CD4-positive, alpha-beta T cell (primary cell): ENCODE results near the gene PCBP1. TPM values are rescaled to one million over a fixed set of nuclear protein-coding genes. Genes with fewer than 3 reads are reported as not detected.
A peak's percentile ranks its signal among the peaks of the same experiment; 100 is the strongest.

Experiments
- ATAC-seq: fragments of 200-7000 bp; cut with Tn5 transposase; one replicate; pipeline ENCODE4 v1.10.0; 2022; ENCODE audit warnings: mild to moderate bottlenecking; ENCODE audit not compliant: poor library complexity
- CTCF ChIA-PET: fragments of 350-600 bp; sonication (Branson Sonifier 250); formaldehyde crosslinking; loops from one replicate; lab custom pipeline; 2021; ENCODE audit warnings: antibody characterized with exemption, inconsistent platforms; lab: Charles Lee
- POLR2A ChIA-PET: fragments of 350-600 bp; sonication (Branson Sonifier 250); formaldehyde crosslinking; loops from one replicate; lab custom pipeline; 2021; ENCODE audit warnings: antibody characterized with exemption, inconsistent platforms; lab: Charles Lee
- DNase-seq, 14 experiments: peaks; one replicate each; pipeline ENCODE4 v3.0.0-alpha.2; 2013 to 2020; ENCODE audit warnings: mixed read lengths in 2 of 14
- H3K27ac ChIP-seq, 2 donors: one replicate each; pipeline versions ENCODE4 v1.5.1 to v1.7.0; 2013; ENCODE audit warnings: low read length in 2 of 2, low read depth in 1 of 2, mild to moderate bottlenecking in 1 of 2
- H3K27me3 ChIP-seq, 2 experiments: 1 replicate in 1 of 2; 2 replicates in 1 of 2; pipeline versions ENCODE4 v1.6.1 to v1.7.0; 2013; ENCODE audit warnings: low read length in 2 of 2, control low read depth in 1 of 2, mild to moderate bottlenecking in 1 of 2, moderate library complexity in 1 of 2; ENCODE audit not compliant: insufficient read depth in 2 of 2, control insufficient read depth in 1 of 2
- H3K36me3 ChIP-seq: one replicate; pipeline ENCODE4 v1.6.1; 2013; ENCODE audit warnings: low read length, control low read depth; ENCODE audit not compliant: insufficient read depth
- H3K4me1 ChIP-seq: one replicate; pipeline ENCODE4 v1.6.1; 2013; ENCODE audit warnings: low read length, control low read depth; ENCODE audit not compliant: insufficient read depth
- H3K4me3 ChIP-seq: one replicate; pipeline ENCODE4 v1.5.1; 2013; ENCODE audit warnings: mild to moderate bottlenecking, low read length, moderate library complexity
- H3K9me3 ChIP-seq, 2 experiments: 1 replicate in 1 of 2; 2 replicates in 1 of 2; pipeline versions ENCODE4 v1.6.1 to v1.7.0; 2013; ENCODE audit warnings: low read length in 2 of 2, mild to moderate bottlenecking in 2 of 2, control low read depth in 1 of 2, moderate library complexity in 1 of 2; ENCODE audit not compliant: control insufficient read depth in 1 of 2, insufficient read depth in 1 of 2
- H3K27ac Mint-ChIP-seq: one replicate; pipeline ENCODE4 v1.8.0; 2020; ENCODE audit warnings: mixed read lengths
- H3K27me3 Mint-ChIP-seq: one replicate; pipeline ENCODE4 v1.8.0; 2021; ENCODE audit warnings: mixed read lengths
- H3K36me3 Mint-ChIP-seq: one replicate; pipeline ENCODE4 v1.8.0; 2021; ENCODE audit warnings: low read depth, mixed read lengths
- H3K4me1 Mint-ChIP-seq: one replicate; pipeline ENCODE4 v1.8.0; 2021; ENCODE audit warnings: low read depth, mixed read lengths
- H3K4me3 Mint-ChIP-seq: one replicate; pipeline ENCODE4 v1.8.0; 2020; ENCODE audit warnings: mild to moderate bottlenecking, mixed read lengths
- H3K9me3 Mint-ChIP-seq: one replicate; pipeline ENCODE4 v1.8.0; 2020; ENCODE audit warnings: mixed read lengths
- intact Hi-C, 2 experiments: fragments of 100-400 bp; cut with DNase I in 1 of 2; cut with micrococcal nuclease in 1 of 2; formaldehyde crosslinking; loops; one replicate each; pipeline versions ENCODE4 v1.15.1 to v1.9.0; 2023 to 2025; cut with DNase I, micrococcal nuclease
- total RNA-seq, 174 experiments: library from RNA in 2 of 174; stranded (reverse) in 2 of 174; gene quantifications; one replicate each; pipeline ENCODE4 v1.2.3 and lab custom pipeline; 2021 to 2026
- TF ChIP-seq, protein P1 (sequence below): fragments of 200-600 bp; IDR thresholded peaks from one replicate; pipeline ENCODE4 v1.8.0; 2022; ENCODE audit warnings: antibody characterized with exemption, mild to moderate bottlenecking

The PCBP1 gene
- total RNA-seq, 2 experiments from 2014 or later = 228 to 233 TPM

DNA sequence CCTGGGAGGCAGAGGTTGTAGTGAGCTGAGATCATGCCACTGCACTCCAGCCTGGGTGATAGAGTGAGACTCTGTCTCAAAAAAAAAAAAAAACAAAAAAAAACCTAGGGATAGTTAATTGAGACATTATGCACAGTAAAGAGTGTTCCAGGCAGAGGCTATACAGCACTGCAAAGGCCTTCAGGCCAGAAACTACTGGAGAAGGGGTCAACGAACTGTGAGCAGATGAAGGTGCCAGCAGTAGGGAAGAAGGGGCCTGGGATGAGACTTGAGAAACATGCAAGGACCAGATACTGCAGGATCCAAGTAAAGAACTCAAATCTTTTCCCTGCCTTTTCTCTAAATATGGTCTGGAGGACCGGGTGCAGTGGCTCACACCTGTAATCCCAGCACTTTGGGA, 26.0 kb upstream of the PCBP1 start:
- Mint-ChIP-seq H3K4me1 (peaks cover 21% of the 10 kb centered on the region), H3K36me3 (peaks cover 64% of the 10 kb centered on the region), H3K27me3 (no peaks in the 10 kb centered on the region), H3K4me3 (no peak overlapping the region), H3K27ac (no peak overlapping the region), H3K9me3 (no peaks in the 10 kb centered on the region)
- intact Hi-C loops = loop anchor here in 1 of 2 experiments (10.0 kb wide), 2 partner anchors 117 to 227 kb away; no protein-coding TSS in a partner anchor
- ChIA-PET POLR2A (interaction anchor here (1.4 kb wide), 1 partner anchor 25 kb away, joined by 11 read pairs; no protein-coding TSS in a partner anchor), CTCF (no interaction called here)
- Histone ChIP-seq H3K4me1 (peaks cover 3% of the 10 kb centered on the region), H3K4me3 (no peak overlapping the region), H3K9me3 (no peaks in the 10 kb centered on the region), H3K27ac (no peak overlapping the region), H3K36me3 (peaks cover 46% of the 10 kb centered on the region), H3K27me3 (no peaks in the 10 kb centered on the region)
- ATAC-seq (no peak), DNase-seq (no peak)
- TF ChIP-seq, protein P1, sequence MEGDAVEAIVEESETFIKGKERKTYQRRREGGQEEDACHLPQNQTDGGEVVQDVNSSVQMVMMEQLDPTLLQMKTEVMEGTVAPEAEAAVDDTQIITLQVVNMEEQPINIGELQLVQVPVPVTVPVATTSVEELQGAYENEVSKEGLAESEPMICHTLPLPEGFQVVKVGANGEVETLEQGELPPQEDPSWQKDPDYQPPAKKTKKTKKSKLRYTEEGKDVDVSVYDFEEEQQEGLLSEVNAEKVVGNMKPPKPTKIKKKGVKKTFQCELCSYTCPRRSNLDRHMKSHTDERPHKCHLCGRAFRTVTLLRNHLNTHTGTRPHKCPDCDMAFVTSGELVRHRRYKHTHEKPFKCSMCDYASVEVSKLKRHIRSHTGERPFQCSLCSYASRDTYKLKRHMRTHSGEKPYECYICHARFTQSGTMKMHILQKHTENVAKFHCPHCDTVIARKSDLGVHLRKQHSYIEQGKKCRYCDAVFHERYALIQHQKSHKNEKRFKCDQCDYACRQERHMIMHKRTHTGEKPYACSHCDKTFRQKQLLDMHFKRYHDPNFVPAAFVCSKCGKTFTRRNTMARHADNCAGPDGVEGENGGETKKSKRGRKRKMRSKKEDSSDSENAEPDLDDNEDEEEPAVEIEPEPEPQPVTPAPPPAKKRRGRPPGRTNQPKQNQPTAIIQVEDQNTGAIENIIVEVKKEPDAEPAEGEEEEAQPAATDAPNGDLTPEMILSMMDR = no peak

DNA sequence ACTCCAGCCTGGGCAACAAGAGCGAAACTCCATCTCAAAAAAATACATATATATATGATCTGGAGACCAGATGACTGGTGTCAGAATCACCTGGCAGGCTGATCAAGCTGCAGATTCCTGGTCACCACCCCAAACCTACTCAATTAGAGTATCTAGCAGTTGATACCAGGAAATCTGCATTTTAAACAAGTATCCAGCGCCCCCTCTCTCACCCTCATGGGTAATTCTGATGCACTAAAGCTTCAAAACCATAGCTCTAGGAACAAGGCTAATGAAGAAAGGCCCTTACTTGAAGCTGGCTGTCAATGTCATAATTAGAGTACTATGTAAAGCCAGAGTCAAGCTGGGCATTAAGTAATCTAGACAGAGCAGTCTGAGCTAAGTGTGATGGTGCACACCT, 25.0 kb upstream of the PCBP1 start:
- CTCF ChIA-PET = interaction anchor here (0.6 to 1.0 kb wide), 2 partner anchors 19 to 114 kb away, joined by 3 to 4 read pairs; no protein-coding TSS in a partner anchor
- no peak overlapping the region for H3K4me3 Mint-ChIP-seq
- no peak overlapping the region for H3K27ac Mint-ChIP-seq
- H3K27me3 Mint-ChIP-seq = no peaks in the 10 kb centered on the region
- H3K9me3 ChIP-seq = no peaks in the 10 kb centered on the region
- H3K27ac ChIP-seq = no peak overlapping the region
- POLR2A ChIA-PET = interaction anchor here (0.9 to 1.4 kb wide), 5 partner anchors 9 to 148 kb away, joined by 3 to 11 read pairs (median 3); no protein-coding TSS in a partner anchor
- no peak for DNase-seq
- no peak for ATAC-seq
- no peaks in the 10 kb centered on the region for H3K9me3 Mint-ChIP-seq
- H3K4me3 ChIP-seq = no peak overlapping the region
- peaks cover 64% of the 10 kb centered on the region for H3K36me3 Mint-ChIP-seq
- TF ChIP-seq, protein P1 = no peak
- H3K4me1 ChIP-seq = peaks cover 3% of the 10 kb centered on the region
- peaks cover 28% of the 10 kb centered on the region for H3K4me1 Mint-ChIP-seq
- H3K36me3 ChIP-seq = peaks cover 48% of the 10 kb centered on the region
- intact Hi-C loops = loop anchor here in 1 of 2 experiments (10.0 kb wide), 2 partner anchors 117 to 227 kb away; no protein-coding TSS in a partner anchor
- H3K27me3 ChIP-seq = no peaks in the 10 kb centered on the region

DNA sequence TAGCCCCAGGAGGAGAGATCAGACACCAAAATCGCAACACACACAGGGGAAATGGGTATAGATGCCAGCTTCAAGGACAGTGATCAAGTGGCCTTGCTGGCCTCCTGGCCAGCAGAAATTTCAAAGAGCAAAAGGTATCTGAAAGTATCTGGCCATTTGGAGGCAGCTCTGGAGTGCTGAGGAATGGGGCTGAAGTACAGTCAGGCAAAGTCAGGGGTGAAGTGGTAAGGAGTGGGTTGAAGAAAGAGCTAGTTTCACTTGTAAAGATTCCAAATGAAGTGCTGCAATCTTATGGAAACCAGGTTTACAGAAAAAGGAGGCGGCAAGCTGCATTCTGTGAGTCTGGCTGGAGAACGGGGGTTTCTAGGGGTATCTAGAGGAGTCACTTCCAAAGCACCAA, 19.2 kb upstream of the PCBP1 start:
- ChIA-PET POLR2A (interaction anchor here (0.8 to 11.8 kb wide), 9 partner anchors 17 to 154 kb away, joined by 3 to 235 read pairs (median 27); partner anchors contain the start of genes C2orf42, MXD1 and PCBP1), CTCF (interaction anchor here (0.6 to 5.6 kb wide), 10 partner anchors 12 to 343 kb away, joined by 3 to 45 read pairs (median 4); no protein-coding TSS in a partner anchor)
- peaks cover 50% of the 10 kb centered on the region for H3K36me3 Mint-ChIP-seq
- no peak for DNase-seq
- H3K4me1 Mint-ChIP-seq = peaks cover 59% of the 10 kb centered on the region
- TF ChIP-seq, protein P1 = no peak
- H3K27ac Mint-ChIP-seq = peak overlapping the region; percentile 86
- H3K27ac ChIP-seq = peak overlapping the region; percentile 72 to 84
- peaks cover 35% of the 10 kb centered on the region for H3K4me1 ChIP-seq
- intact Hi-C loops = loop anchor here in 1 of 2 experiments (5.0 to 10.0 kb wide), 3 partner anchors 123 to 233 kb away; partner anchors contain the start of gene SNRPG
- ATAC-seq = no peak
- no peaks in the 10 kb centered on the region for H3K9me3 Mint-ChIP-seq
- H3K27me3 ChIP-seq = no peaks in the 10 kb centered on the region
- peak overlapping the region; percentile 53 for H3K4me3 Mint-ChIP-seq
- no peak overlapping the region for H3K4me3 ChIP-seq
- H3K36me3 ChIP-seq = peaks cover 23% of the 10 kb centered on the region
- no peaks in the 10 kb centered on the region for H3K9me3 ChIP-seq
- H3K27me3 Mint-ChIP-seq = no peaks in the 10 kb centered on the region
